Activated T-helper 1 cell treated with anti-CD3 and anti-CD28 coated beads, Interleukin-12 subunit alpha, Interleukin-12 subunit beta, Interleukin-2, Interleukin-4 antibody, amounts not matched to agents 30 ng/mL and 10 ng/mL and 1 ng/mL, durations not matched to agents 14 hours and 24 hours and 36 hours (primary cell): ENCODE measurements around the gene ITM2C. TPM values are rescaled to one million over a fixed set of nuclear protein-coding genes. Genes with fewer than 3 reads are reported as not detected.
A peak's percentile ranks its signal among the peaks of the same experiment; 100 is the strongest.

Source experiments
- DNase-seq: peaks from one replicate; pipeline ENCODE4 v3.0.0; 2021; ENCODE audit warnings: low spot score
- H3K27ac Mint-ChIP-seq: one replicate; pipeline ENCODE4 v1.8.0; 2021; ENCODE audit warnings: mild to moderate bottlenecking, mixed read lengths
- H3K27me3 Mint-ChIP-seq: one replicate; pipeline ENCODE4 v1.8.0; 2022; ENCODE audit warnings: mild to moderate bottlenecking, moderate library complexity, mixed read lengths; ENCODE audit not compliant: insufficient read depth
- H3K36me3 Mint-ChIP-seq: one replicate; pipeline ENCODE4 v1.8.0; 2021; ENCODE audit warnings: low read depth, mixed read lengths
- H3K4me1 Mint-ChIP-seq: one replicate; pipeline ENCODE4 v1.8.0; 2021; ENCODE audit warnings: low read depth, mixed read lengths
- H3K4me3 Mint-ChIP-seq: one replicate; pipeline ENCODE4 v1.8.0; 2021; ENCODE audit warnings: mild to moderate bottlenecking, moderate library complexity, mixed read lengths
- H3K9me3 Mint-ChIP-seq: one replicate; pipeline ENCODE4 v1.8.0; 2021; ENCODE audit warnings: mixed read lengths
- intact Hi-C: fragments of 100-400 bp; cut with micrococcal nuclease; formaldehyde crosslinking; loops from one replicate; pipeline ENCODE4 v1.15.1; 2024
- total RNA-seq: library from RNA; stranded (reverse); gene quantifications from 2 replicates; pipeline ENCODE4 v1.2.3, GENCODE V29; 2022

ITM2C gene
- total RNA-seq, 1 donor from 2014 or later = 4.2 TPM

DNA sequence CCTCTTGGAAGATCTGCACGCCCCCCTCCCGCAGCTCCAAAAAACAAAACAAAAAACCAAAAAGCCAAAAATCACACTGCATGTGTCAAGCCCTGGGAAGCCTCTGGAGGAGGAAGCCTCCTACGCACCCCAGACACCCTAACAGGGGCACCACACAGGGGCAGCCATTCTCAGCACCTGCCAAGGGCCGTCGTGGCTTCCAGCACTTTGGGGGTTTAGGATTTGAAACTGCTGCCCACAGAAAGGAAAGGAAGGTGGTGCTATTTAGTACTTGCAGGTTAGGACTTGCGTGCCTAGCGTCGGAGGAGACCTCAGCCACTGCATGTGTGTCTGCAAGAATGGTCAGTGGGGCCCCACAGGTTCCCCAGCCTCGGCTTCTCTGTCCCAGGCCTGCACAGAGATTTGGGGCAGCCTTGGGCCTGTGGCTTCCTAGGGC, 60.7 kb downstream of the ITM2C start:
- peak overlapping the region; percentile 62 for H3K4me3 Mint-ChIP-seq
- no peaks in the 10 kb centered on the region for H3K9me3 Mint-ChIP-seq
- peak overlapping the region; percentile 84 for H3K27ac Mint-ChIP-seq
- H3K36me3 Mint-ChIP-seq = no peaks in the 10 kb centered on the region
- H3K4me1 Mint-ChIP-seq = peaks cover 50% of the 10 kb centered on the region
- peaks cover 41% of the 10 kb centered on the region for H3K27me3 Mint-ChIP-seq
- DNase-seq = no peak
- intact Hi-C loops = loop anchor here (2.0 kb wide), 2 partner anchors 19 to 33 kb away; no protein-coding TSS in a partner anchor

DNA sequence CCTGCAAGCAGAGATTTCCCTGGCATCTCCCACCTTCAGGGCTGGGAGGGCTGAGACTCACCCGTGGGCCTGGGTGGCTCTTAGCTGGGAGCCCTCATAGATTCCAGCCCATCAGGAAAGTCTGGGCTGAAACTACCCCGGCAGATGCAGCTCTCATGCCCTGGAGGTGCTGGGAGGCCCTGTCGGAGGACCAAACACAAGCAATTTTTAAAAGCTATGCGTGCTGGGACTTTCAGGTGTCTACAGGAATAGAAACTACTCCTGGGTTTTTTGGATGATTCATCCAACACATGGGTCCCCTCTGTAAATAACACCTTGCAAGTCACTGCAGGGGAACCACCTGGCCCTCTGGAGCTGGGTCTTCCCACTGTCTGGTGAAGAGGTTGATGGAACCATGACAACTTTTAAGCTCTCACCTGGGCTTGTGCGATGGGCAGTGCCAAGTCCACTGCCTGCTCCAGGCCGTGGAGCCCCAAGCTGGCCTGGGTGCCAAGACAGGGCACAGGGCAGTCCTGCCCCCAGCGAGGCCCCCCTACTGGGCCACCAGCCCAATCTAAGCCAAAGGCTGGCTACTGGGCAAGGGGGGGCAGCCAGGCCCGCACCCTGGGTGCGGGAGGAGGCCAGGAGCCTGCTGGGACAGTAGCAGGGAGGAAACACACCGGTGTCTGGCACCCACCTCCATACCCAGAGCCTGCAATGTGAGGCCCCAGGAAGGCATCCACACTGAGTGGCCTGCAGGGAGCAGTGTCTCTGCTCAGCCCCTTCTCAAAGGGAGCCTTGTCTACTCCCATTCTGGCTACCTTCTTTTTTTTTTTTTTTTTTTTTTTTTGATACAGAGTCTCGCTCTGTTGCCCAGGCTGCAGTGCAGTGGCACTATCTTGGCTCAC, 61.4 kb downstream of the ITM2C start:
- H3K27ac Mint-ChIP-seq = no peak overlapping the region
- intact Hi-C loops = loop anchor here (2.0 kb wide), 2 partner anchors 19 to 33 kb away; no protein-coding TSS in a partner anchor
- no peak for DNase-seq
- no peaks in the 10 kb centered on the region for H3K36me3 Mint-ChIP-seq
- H3K9me3 Mint-ChIP-seq = no peaks in the 10 kb centered on the region
- peaks cover 37% of the 10 kb centered on the region for H3K27me3 Mint-ChIP-seq
- no peak overlapping the region for H3K4me3 Mint-ChIP-seq
- H3K4me1 Mint-ChIP-seq = peaks cover 44% of the 10 kb centered on the region

DNA sequence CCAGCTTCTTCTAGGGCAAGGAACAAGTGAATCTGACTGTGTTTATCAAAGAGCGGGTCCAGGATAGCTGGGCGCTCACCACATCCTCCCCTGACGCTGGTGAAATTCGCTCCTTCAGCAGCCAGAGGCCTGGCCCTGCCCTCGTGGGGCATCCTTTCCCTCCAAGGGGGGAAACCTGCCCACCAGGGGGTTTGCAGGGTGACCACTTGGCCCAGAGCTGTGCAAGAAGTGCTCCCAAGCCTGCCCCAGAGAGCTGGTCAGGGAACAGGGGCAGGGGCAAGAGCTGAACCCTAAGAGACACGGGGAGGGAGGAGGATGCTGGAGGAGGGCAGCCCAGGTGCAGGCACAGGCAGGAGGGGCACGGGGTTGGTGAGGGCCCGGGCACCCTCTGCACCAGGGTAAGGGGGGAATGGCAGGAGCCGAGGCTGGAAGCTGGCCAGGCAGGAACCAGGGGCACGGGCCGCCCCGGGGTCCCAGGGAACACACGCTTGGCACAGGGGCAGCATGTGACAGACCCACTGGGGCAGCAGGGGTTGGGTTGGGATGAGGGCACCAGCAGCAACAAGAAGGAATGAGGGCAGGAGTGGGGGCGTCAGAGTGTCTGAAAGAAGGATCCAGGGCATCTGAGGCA, 63.1 kb downstream of the ITM2C start:
- DNase-seq = no peak
- Mint-ChIP-seq H3K9me3 (no peaks in the 10 kb centered on the region), H3K4me3 (no peak overlapping the region), H3K36me3 (no peaks in the 10 kb centered on the region), H3K27me3 (peaks cover 31% of the 10 kb centered on the region), H3K4me1 (peaks cover 39% of the 10 kb centered on the region), H3K27ac (no peak overlapping the region)
- intact Hi-C loops = no loop called here

Other genes starting within 250 kb of the ITM2C start
- gene CAB39, start 152.1 kb upstream of the ITM2C start, total RNA-seq = 168 and 170 TPM in 2 replicates
- gene GPR55, start 60.3 kb downstream of the ITM2C start, total RNA-seq = 0.13 and 0.29 TPM in 2 replicates
- not detected in 2 replicates for gene SPATA3, start 131.2 kb downstream of the ITM2C start, total RNA-seq
- gene C2orf72, start 172.6 kb downstream of the ITM2C start, total RNA-seq = 0.15 TPM in 1 of 2 replicates, not detected in the other
- gene PSMD1, start 191.9 kb downstream of the ITM2C start, total RNA-seq = 172 and 181 TPM in 2 replicates